Measurements from ENCODE around the gene SKP1.

DNA sequence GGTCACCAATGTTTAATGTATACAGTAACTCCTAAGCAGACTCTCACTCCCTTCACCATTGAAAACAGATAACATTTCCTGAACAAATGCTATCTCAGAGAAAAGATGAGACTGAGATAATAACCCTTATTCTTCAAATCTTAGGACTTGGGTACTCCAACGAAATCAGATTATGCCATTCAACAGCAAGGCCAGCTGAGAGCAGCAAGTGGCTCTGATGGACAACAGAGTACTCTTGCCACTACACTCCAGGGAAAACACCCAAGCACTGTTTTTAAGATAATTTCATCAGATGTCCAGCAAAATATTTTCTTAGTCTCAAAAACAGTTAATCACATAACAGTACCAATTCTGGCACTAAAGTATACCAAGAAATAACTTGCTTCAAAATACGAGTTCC is 39.0 kb upstream of the SKP1 start:
- no peak for TF ChIP-seq ZNF423 (tag by site-specific recombination; IDR thresholded peaks at IDR 0.05)
- no peak for TF ChIP-seq ZNF274 (IDR thresholded peaks at IDR 0.05; ENCODE audit: low read length)
- TF ChIP-seq ZNF274 (tag by site-specific recombination; IDR thresholded peaks at IDR 0.05; ENCODE audit: borderline replicate concordance): no peak
- no peak for TF ChIP-seq CTCF (tag by site-specific recombination; IDR thresholded peaks at IDR 0.05)
- no peak for TF ChIP-seq SALL2 (tag by site-specific recombination; IDR thresholded peaks at IDR 0.05; ENCODE audit: borderline replicate concordance)
- TF ChIP-seq ZNF10 (tag by site-specific recombination; IDR thresholded peaks at IDR 0.05): no peak

Data from HEK293 (cell line).